Endothelial cell of umbilical vein (primary cell): ENCODE measurements around the gene CKS1B. TPM values are rescaled to one million over a fixed set of nuclear protein-coding genes. Genes with fewer than 3 reads are reported as not detected.

Experiments used
- BruUV-seq: library from RNA; stranded (reverse); fragments of 400-500 nt; replicated peaks from 2 replicates; lab custom pipeline; 2021; lab: Mats Ljungman, UMichigan
- CTCF ChIA-PET: fragments of 300-600, 350-600 bp; sonication (Branson Sonifier 250); formaldehyde crosslinking; loops from one replicate; lab custom pipeline; 2021; ENCODE audit warnings: antibody characterized with exemption, inconsistent platforms; lab: Charles Lee
- POLR2A ChIA-PET: fragments of 300-600, 350-600 bp; sonication (Branson Sonifier 250); formaldehyde crosslinking; loops from one replicate; lab custom pipeline; 2021; ENCODE audit warnings: antibody characterized with exemption, inconsistent platforms; lab: Charles Lee
- DNase-seq: peaks from one replicate; pipeline ENCODE4 v3.0.0-alpha.2; 2011; ENCODE audit warnings: low read depth, low spot score
- FAIRE-seq: peaks from 2 replicates; lab custom pipeline; 2011; peaks lifted over from hg19 to GRCh38; lab: Jason Lieb, UNC
- H2AFZ ChIP-seq: 2 replicates; pipeline ENCODE4 v1.6.0; 2012; ENCODE audit warnings: low read depth, low read length, control low read depth, inconsistent platforms
- H3K27ac ChIP-seq: 2 replicates; pipeline ENCODE4 v1.5.1; 2011; ENCODE audit warnings: low read depth, mild to moderate bottlenecking, control low read depth, low read length, moderate library complexity; ENCODE audit not compliant: insufficient read depth
- H3K27me3 ChIP-seq, 2 experiments: 2 replicates each; pipeline versions ENCODE4 v1.6.0 to v1.6.1; 2011; ENCODE audit warnings: low read length in 2 of 2, mixed read lengths in 1 of 2; ENCODE audit not compliant: control insufficient read depth in 2 of 2, insufficient read depth in 2 of 2
- H3K36me3 ChIP-seq, 2 experiments: 2 replicates in 1 of 2; 3 replicates in 1 of 2; pipeline ENCODE4 v1.5.1; 2011; ENCODE audit warnings: low read length in 2 of 2, mild to moderate bottlenecking in 1 of 2, moderate library complexity in 1 of 2; ENCODE audit not compliant: control insufficient read depth in 2 of 2, insufficient read depth in 2 of 2; ENCODE audit errors: extremely low read depth in 1 of 2
- H3K4me1 ChIP-seq: 3 replicates; pipeline ENCODE4 v1.5.1; 2011; ENCODE audit warnings: mild to moderate bottlenecking, low read length; ENCODE audit not compliant: control insufficient read depth, insufficient read depth; ENCODE audit errors: extremely low read depth
- H3K4me2 ChIP-seq: 2 replicates; pipeline ENCODE4 v1.6.1; 2011; ENCODE audit warnings: low read length, control low read depth, mixed read lengths; ENCODE audit not compliant: insufficient read depth
- H3K4me3 ChIP-seq, 3 experiments: fragments of 200-600 bp in 1 of 3; sonication (generic), shearing (Covaris generic) in 1 of 3; replicated peaks in 1 of 3; 2 replicates each; pipeline ENCODE4 v1.5.1; 2011 to 2016; ENCODE audit warnings: control low read depth in 3 of 3, low read length in 3 of 3, mild to moderate bottlenecking in 2 of 3, inconsistent platforms in 1 of 3, low read depth in 1 of 3, moderate library complexity in 1 of 3; ENCODE audit not compliant: insufficient read depth in 1 of 3
- H3K79me2 ChIP-seq: 2 replicates; pipeline ENCODE4 v1.6.0; 2012; ENCODE audit warnings: low read length, inconsistent platforms; ENCODE audit not compliant: control insufficient read depth, insufficient read depth
- H3K9ac ChIP-seq: replicated peaks from 2 replicates; pipeline ENCODE3; 2011; ENCODE audit warnings: low read length, control low read depth; ENCODE audit not compliant: insufficient read depth; ENCODE audit errors: extremely low read depth
- H3K9me1 ChIP-seq: replicated peaks from 3 replicates; pipeline ENCODE4 v1.6.0; 2011; ENCODE audit warnings: mild to moderate bottlenecking, low read length; ENCODE audit not compliant: control insufficient read depth, insufficient read depth; ENCODE audit errors: extremely low read depth
- H3K9me3 ChIP-seq: replicated peaks from 2 replicates; pipeline ENCODE4 v1.5.1; 2012; ENCODE audit warnings: low read length, inconsistent platforms; ENCODE audit not compliant: control insufficient read depth, insufficient read depth
- H4K20me1 ChIP-seq: replicated peaks from 2 replicates; pipeline ENCODE3; 2011; ENCODE audit warnings: mild to moderate bottlenecking, low read length; ENCODE audit not compliant: control insufficient read depth, insufficient read depth; ENCODE audit errors: extremely low read depth
- EZH2 ChIP-seq: IDR thresholded peaks from 2 replicates; pipeline ENCODE4 v1.6.1; 2012; ENCODE audit warnings: borderline replicate concordance, low read depth, mild to moderate bottlenecking, moderate library complexity, low read length, inconsistent platforms; ENCODE audit not compliant: severe bottlenecking
- FOS ChIP-seq: IDR thresholded peaks from 2 replicates; pipeline ENCODE4 v1.6.1; 2011; ENCODE audit warnings: mild to moderate bottlenecking, low read length, moderate library complexity, borderline replicate concordance; ENCODE audit not compliant: insufficient read depth
- GATA2 ChIP-seq: IDR thresholded peaks from 2 replicates; pipeline ENCODE4 v1.7.0; 2011; ENCODE audit warnings: low read depth, mild to moderate bottlenecking, moderate library complexity, mixed read lengths, low read length; ENCODE audit not compliant: insufficient read length, insufficient read depth
- JUN ChIP-seq: IDR thresholded peaks from 2 replicates; pipeline ENCODE4 v1.6.1; 2011; ENCODE audit warnings: borderline replicate concordance, low read depth; ENCODE audit not compliant: insufficient read length, insufficient read depth
- POLR2A ChIP-seq: IDR thresholded peaks from 2 replicates; pipeline ENCODE4 v1.6.1; 2012; ENCODE audit warnings: low read depth, mild to moderate bottlenecking, control low read depth, low read length
- POLR2AphosphoS5 ChIP-seq: IDR thresholded peaks from 2 replicates; pipeline ENCODE4 v1.6.1; 2012; ENCODE audit warnings: low read depth, mild to moderate bottlenecking, control low read depth, low read length, moderate library complexity; ENCODE audit not compliant: insufficient read depth
- dilution Hi-C: fragments of 300-500 bp; cut with MboI; formaldehyde crosslinking; loops from one replicate; pipeline ENCODE4 v1.15.0; 2019; ENCODE audit warnings: low sequenced_read_pairs; ENCODE audit not compliant: extremely low pct_ligation_motif_present
- intact Hi-C: fragments of 100-400 bp; cut with micrococcal nuclease; formaldehyde crosslinking; loops from one replicate; pipeline ENCODE4 v1.10.0; 2022
- polyA plus RNA-seq, 4 experiments: library from polyadenylated mRNA; depleted of rRNA in 3 of 4; stranded (reverse) in 3 of 4; unstranded in 1 of 4; fragments of >200 nt; gene quantifications; 2 replicates each; pipeline versions ENCODE4 v1.2.1 to v1.2.3, GENCODE V29; 2011 to 2012; ENCODE audit warnings: missing spikeins in 1 of 4
- total RNA-seq: library from RNA; stranded (reverse); gene quantifications from 2 replicates; pipeline ENCODE4 v1.2.3, GENCODE V29; 2021
- TF ChIP-seq, protein P1 (sequence below), 2 donors: IDR thresholded peaks; 1 replicate in 1 of 2; 2 replicates in 1 of 2; pipeline ENCODE4 v1.5.1; 2011; ENCODE audit warnings: low read length in 2 of 2, mild to moderate bottlenecking in 2 of 2, moderate library complexity in 2 of 2, control low read depth in 1 of 2, inconsistent platforms in 1 of 2, low read depth in 1 of 2; ENCODE audit not compliant: insufficient read depth in 1 of 2; ENCODE audit errors: extremely low read depth in 1 of 2

Gene CKS1B
- total and polyA plus RNA-seq, 2 donors (not counting 3 experiments of a cell fraction or from before 2014, with no cell fraction given), result 126 to 280 TPM

DNA sequence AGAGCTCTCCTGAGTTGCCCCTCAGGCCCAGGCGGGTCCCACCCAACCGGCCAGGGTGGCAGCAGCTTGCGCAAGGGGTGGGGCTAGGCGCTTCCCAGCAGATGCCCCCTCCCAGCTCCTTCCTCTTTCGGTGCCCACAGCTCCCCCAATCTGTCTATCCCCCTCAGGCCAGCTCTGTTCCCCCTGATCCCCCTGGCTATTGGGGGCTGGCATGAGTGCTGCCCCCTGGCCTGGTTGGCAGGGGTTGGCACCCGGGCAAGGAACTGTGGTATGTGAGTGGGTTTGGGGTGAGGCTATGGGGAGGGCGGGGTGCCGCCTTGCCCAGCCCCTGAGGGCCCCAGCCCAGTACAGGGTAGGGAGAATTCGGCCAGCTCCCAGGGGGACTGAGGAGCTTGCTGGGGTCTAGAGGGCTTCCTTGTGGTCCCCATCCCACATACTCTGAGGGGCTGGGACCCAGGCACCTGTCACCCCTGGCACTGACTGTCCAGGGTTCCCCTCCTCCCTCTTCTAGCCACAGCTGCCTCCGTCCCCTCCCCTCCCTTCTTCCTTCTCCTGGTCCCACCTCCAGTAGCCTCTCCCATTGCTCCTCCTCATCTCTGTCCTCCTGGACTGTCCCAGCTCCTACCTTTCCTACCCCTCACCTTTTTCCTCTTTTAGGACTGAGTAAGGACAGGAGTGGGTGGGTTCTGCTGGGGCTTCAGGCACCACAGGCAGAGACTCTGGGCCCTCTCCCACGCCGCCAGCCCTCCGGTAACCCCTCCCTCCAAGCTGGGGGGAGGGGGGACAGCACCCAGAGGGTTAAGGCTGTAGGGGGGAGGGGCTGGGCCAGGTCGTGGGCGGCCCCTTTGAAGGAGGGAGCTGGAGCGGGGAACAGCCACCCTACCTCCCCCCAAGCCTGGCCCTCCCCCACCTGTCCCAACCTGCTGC lies 33.8 kb downstream of the CKS1B start:
- BruUV-seq, result no TSS peak
- CTCF ChIA-PET, result interaction anchor here (2.1 to 4.3 kb wide), 2 partner anchors 9 to 36 kb away, joined by 7 to 40 read pairs; no protein-coding TSS in a partner anchor
- Histone ChIP-seq H4K20me1 (no peaks in the 10 kb centered on the region), H3K9me1 (no peaks in the 10 kb centered on the region), H3K4me2 (no peak overlapping the region), H3K79me2 (peaks cover 13% of the 10 kb centered on the region), H3K9me3 (no peaks in the 10 kb centered on the region), H3K36me3 (no peaks in the 10 kb centered on the region), H3K27me3 (no peaks in the 10 kb centered on the region), H3K27ac (no peak overlapping the region), H3K9ac (no peak overlapping the region), H3K4me1 (peaks cover 12% of the 10 kb centered on the region), H3K4me3 (no peak overlapping the region), H2AFZ (no peak overlapping the region)
- POLR2A ChIA-PET, result no interaction called here
- DNase-seq (no peak), FAIRE-seq (no peak)
- dilution Hi-C loops (no loop called here), intact Hi-C loops (no loop called here)
- TF ChIP-seq POLR2AphosphoS5, result no peak
- TF ChIP-seq, protein P1, sequence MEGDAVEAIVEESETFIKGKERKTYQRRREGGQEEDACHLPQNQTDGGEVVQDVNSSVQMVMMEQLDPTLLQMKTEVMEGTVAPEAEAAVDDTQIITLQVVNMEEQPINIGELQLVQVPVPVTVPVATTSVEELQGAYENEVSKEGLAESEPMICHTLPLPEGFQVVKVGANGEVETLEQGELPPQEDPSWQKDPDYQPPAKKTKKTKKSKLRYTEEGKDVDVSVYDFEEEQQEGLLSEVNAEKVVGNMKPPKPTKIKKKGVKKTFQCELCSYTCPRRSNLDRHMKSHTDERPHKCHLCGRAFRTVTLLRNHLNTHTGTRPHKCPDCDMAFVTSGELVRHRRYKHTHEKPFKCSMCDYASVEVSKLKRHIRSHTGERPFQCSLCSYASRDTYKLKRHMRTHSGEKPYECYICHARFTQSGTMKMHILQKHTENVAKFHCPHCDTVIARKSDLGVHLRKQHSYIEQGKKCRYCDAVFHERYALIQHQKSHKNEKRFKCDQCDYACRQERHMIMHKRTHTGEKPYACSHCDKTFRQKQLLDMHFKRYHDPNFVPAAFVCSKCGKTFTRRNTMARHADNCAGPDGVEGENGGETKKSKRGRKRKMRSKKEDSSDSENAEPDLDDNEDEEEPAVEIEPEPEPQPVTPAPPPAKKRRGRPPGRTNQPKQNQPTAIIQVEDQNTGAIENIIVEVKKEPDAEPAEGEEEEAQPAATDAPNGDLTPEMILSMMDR (IDR thresholded peaks at IDR 0.05; ENCODE audit: extremely low read depth in 1 of 2, insufficient read depth in 1 of 2, low read depth in 1 of 2, low read length in 2 of 2), result no peak
- TF ChIP-seq GATA2, result no peak
- TF ChIP-seq FOS, result no peak
- no peak for TF ChIP-seq JUN
- TF ChIP-seq POLR2A, result no peak
- TF ChIP-seq EZH2, result no peak
